ENCODE data around the gene KRTAP25-1. TPM values are rescaled to one million over a fixed set of nuclear protein-coding genes. Genes with fewer than 3 reads are reported as not detected.

KRTAP25-1 gene
- total and polyA plus RNA-seq, 2 of the 4 experiments (the other 2 are of a cell fraction) = not detected

- Histone ChIP-seq H3K4ac (ENCODE audit: low read depth, low read length) (no peak overlapping the region), H3K27ac (ENCODE audit: insufficient read depth, low read length) (no peak overlapping the region), H2AK9ac (replicated peaks; ENCODE audit: low read depth, low read length, poor library complexity) (no peak overlapping the region), H2BK120ac (ENCODE audit: low read depth, low read length) (no peak overlapping the region), H3K4me1 (ENCODE audit: control insufficient read depth, insufficient read depth, low read length) (no peaks in the 10 kb centered on the region), H4K91ac (ENCODE audit: insufficient read depth, low read depth, low read length) (no peak overlapping the region), H4K20me1 (ENCODE audit: insufficient read depth, low read length) (no peaks in the 10 kb centered on the region), H3K4me3 (ENCODE audit: insufficient read depth, low read depth, low read length) (no peak overlapping the region), H2AK5ac (ENCODE audit: low read depth, low read length) (no peak overlapping the region), H2AFZ (replicated peaks; ENCODE audit: low read length, poor library complexity) (no peak overlapping the region), H3K9ac (ENCODE audit: low read depth, low read length) (no peak overlapping the region), H3K56ac (ENCODE audit: extremely low read depth, insufficient read depth, low read length) (no peak overlapping the region), H3K9me3 (ENCODE audit: control insufficient read depth, insufficient read depth, low read length) (peaks cover 15% of the 10 kb centered on the region), H4K5ac (ENCODE audit: low read depth, low read length) (no peak overlapping the region), H3K9me1 (ENCODE audit: insufficient read depth, low read length) (no peaks in the 10 kb centered on the region), H3K79me1 (ENCODE audit: low read depth in 1 of 2, low read length in 2 of 2) (no peaks in the 10 kb centered on the region), H3K36me3 (ENCODE audit: control insufficient read depth, insufficient read depth, low read length) (no peaks in the 10 kb centered on the region), H3K14ac (replicated peaks; ENCODE audit: low read depth, low read length) (no peak overlapping the region), H3K27me3 (ENCODE audit: control insufficient read depth, insufficient read depth, low read length) (no peaks in the 10 kb centered on the region), H3K4me2 (ENCODE audit: low read depth, low read length) (no peak overlapping the region), H2BK20ac (ENCODE audit: low read depth, low read length) (no peak overlapping the region), H2BK5ac (ENCODE audit: low read depth, low read length, poor library complexity, severe bottlenecking) (no peak overlapping the region), H3K23ac (ENCODE audit: low read depth, low read length) (no peak overlapping the region), H3K18ac (ENCODE audit: low read depth, low read length) (no peak overlapping the region), H4K8ac (ENCODE audit: low read depth in 2 of 2, low read length in 2 of 2) (no peak overlapping the region), H2BK15ac (ENCODE audit: low read depth, low read length) (no peak overlapping the region)
- dilution Hi-C loops (cut with HindIII; ENCODE audit: low sequenced_read_pairs, unreplicated experiment) (no loop called here), in situ Hi-C loops (cut with MboI; ENCODE audit: low sequenced_read_pairs) (no loop called here), intact Hi-C loops (cut with micrococcal nuclease) (no loop called here)
- BruUV-seq (replicated peaks) = no TSS peak
- ChIA-PET CTCF (no interaction called here), POLR2A (ENCODE audit: unreplicated experiment) (no interaction called here)
- no CpG with 5 or more reads among the region's 3 CpGs for WGBS, 2 experiments (ENCODE audit: extremely low coverage in 2 of 2, insufficient read length in 1 of 2)
- TF ChIP-seq MXI1 (IDR thresholded peaks at IDR 0.05; ENCODE audit: borderline replicate concordance, low read depth, low read length) (no peak), MAFK (IDR thresholded peaks at IDR 0.05; ENCODE audit: low read depth, low read length) (no peak), FOS (IDR thresholded peaks at IDR 0.05; ENCODE audit: low read depth, low read length) (no peak), RFX5 (IDR thresholded peaks at IDR 0.05; ENCODE audit: low read depth, low read length) (no peak), RAD21 (IDR thresholded peaks at IDR 0.05; ENCODE audit: low read length) (no peak), ELK1 (IDR thresholded peaks at IDR 0.05; ENCODE audit: borderline replicate concordance, low read depth, low read length) (no peak), MAZ (IDR thresholded peaks at IDR 0.05; ENCODE audit: borderline replicate concordance, low read depth, low read length) (no peak), CEBPB (IDR thresholded peaks at IDR 0.05; ENCODE audit: low read depth, low read length) (no peak), POLR2A (IDR thresholded peaks at IDR 0.05; ENCODE audit: low read depth, low read length) (no peak), SMC3 (IDR thresholded peaks at IDR 0.05; ENCODE audit: low read depth, low read length) (no peak), CTCF (conservative IDR thresholded peaks at IDR 0.05; ENCODE audit: low read depth, low read length) (no peak), RCOR1 (IDR thresholded peaks at IDR 0.05; ENCODE audit: insufficient replicate concordance, low read length) (no peak)
- ATAC-seq (ENCODE audit: low read depth) (no peak), DNase-seq (no peak)
Measured at GRCh38 chr21:30333736-30334135, 44.4 kb upstream of the KRTAP25-1 start.

Measured in IMR-90 (cell line).